ENCODE measurements around the gene CUL2.

The CUL2 gene

DNA sequence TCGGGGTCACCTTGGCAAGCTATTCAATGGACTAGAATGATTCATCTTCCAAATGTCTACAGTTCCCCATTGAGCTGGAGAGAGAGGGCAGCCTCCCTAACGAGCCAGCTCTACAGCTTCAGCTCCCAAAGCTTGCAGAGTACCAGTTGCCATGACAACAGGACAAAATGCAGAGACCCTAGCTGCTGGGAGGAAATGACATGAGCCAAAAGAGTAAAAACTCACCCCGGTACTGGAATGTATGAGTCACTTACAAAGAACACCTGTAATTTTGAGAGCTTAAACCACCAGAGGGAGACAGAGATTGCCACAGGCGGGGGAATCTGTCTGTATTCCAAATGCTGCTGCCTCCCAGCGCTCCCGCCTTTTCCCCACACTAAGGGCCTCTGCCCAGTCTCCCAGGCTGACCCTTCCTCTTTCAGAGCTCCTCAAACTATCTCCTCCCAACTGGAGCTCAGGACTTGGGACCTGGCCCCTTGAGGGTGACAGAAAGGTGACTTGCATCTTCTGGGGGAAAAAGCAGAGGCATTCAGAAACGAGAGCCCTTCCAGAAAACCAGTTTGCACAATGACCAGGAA lies 95.5 kb downstream of the CUL2 start (continued):
- TF ChIP-seq, protein P1, sequence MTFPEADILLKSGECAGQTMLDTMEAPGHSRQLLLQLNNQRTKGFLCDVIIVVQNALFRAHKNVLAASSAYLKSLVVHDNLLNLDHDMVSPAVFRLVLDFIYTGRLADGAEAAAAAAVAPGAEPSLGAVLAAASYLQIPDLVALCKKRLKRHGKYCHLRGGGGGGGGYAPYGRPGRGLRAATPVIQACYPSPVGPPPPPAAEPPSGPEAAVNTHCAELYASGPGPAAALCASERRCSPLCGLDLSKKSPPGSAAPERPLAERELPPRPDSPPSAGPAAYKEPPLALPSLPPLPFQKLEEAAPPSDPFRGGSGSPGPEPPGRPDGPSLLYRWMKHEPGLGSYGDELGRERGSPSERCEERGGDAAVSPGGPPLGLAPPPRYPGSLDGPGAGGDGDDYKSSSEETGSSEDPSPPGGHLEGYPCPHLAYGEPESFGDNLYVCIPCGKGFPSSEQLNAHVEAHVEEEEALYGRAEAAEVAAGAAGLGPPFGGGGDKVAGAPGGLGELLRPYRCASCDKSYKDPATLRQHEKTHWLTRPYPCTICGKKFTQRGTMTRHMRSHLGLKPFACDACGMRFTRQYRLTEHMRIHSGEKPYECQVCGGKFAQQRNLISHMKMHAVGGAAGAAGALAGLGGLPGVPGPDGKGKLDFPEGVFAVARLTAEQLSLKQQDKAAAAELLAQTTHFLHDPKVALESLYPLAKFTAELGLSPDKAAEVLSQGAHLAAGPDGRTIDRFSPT (tag by site-specific recombination; IDR thresholded peaks at IDR 0.05): no peak
- TF ChIP-seq ZNF670 (tag by site-specific recombination; IDR thresholded peaks at IDR 0.05; ENCODE audit: low read depth): no peak
- TF ChIP-seq SALL2 (tag by site-specific recombination; IDR thresholded peaks at IDR 0.05; ENCODE audit: borderline replicate concordance): no peak
- no peak for TF ChIP-seq ZSCAN23 (tag by site-specific recombination; IDR thresholded peaks at IDR 0.05)
- TF ChIP-seq, protein P2, sequence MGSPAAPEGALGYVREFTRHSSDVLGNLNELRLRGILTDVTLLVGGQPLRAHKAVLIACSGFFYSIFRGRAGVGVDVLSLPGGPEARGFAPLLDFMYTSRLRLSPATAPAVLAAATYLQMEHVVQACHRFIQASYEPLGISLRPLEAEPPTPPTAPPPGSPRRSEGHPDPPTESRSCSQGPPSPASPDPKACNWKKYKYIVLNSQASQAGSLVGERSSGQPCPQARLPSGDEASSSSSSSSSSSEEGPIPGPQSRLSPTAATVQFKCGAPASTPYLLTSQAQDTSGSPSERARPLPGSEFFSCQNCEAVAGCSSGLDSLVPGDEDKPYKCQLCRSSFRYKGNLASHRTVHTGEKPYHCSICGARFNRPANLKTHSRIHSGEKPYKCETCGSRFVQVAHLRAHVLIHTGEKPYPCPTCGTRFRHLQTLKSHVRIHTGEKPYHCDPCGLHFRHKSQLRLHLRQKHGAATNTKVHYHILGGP (tag by site-specific recombination; IDR thresholded peaks at IDR 0.05): no peak
- TF ChIP-seq ZNF701 (tag by site-specific recombination; IDR thresholded peaks at IDR 0.05): no peak
- TF ChIP-seq, protein P3, sequence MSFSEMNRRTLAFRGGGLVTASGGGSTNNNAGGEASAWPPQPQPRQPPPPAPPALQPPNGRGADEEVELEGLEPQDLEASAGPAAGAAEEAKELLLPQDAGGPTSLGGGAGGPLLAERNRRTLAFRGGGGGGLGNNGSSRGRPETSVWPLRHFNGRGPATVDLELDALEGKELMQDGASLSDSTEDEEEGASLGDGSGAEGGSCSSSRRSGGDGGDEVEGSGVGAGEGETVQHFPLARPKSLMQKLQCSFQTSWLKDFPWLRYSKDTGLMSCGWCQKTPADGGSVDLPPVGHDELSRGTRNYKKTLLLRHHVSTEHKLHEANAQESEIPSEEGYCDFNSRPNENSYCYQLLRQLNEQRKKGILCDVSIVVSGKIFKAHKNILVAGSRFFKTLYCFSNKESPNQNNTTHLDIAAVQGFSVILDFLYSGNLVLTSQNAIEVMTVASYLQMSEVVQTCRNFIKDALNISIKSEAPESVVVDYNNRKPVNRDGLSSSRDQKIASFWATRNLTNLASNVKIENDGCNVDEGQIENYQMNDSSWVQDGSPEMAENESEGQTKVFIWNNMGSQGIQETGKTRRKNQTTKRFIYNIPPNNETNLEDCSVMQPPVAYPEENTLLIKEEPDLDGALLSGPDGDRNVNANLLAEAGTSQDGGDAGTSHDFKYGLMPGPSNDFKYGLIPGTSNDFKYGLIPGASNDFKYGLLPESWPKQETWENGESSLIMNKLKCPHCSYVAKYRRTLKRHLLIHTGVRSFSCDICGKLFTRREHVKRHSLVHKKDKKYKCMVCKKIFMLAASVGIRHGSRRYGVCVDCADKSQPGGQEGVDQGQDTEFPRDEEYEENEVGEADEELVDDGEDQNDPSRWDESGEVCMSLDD (tag by site-specific recombination; IDR thresholded peaks at IDR 0.05): no peak
- no peak for TF ChIP-seq ZNF114 (tag by site-specific recombination; IDR thresholded peaks at IDR 0.05)
- TF ChIP-seq TCF7L2 (IDR thresholded peaks at IDR 0.05; ENCODE audit: borderline replicate concordance, low read depth, low read length): no peak
- TF ChIP-seq ZNF366 (tag by site-specific recombination; conservative IDR thresholded peaks at IDR 0.05): no peak
- TF ChIP-seq, protein P4, sequence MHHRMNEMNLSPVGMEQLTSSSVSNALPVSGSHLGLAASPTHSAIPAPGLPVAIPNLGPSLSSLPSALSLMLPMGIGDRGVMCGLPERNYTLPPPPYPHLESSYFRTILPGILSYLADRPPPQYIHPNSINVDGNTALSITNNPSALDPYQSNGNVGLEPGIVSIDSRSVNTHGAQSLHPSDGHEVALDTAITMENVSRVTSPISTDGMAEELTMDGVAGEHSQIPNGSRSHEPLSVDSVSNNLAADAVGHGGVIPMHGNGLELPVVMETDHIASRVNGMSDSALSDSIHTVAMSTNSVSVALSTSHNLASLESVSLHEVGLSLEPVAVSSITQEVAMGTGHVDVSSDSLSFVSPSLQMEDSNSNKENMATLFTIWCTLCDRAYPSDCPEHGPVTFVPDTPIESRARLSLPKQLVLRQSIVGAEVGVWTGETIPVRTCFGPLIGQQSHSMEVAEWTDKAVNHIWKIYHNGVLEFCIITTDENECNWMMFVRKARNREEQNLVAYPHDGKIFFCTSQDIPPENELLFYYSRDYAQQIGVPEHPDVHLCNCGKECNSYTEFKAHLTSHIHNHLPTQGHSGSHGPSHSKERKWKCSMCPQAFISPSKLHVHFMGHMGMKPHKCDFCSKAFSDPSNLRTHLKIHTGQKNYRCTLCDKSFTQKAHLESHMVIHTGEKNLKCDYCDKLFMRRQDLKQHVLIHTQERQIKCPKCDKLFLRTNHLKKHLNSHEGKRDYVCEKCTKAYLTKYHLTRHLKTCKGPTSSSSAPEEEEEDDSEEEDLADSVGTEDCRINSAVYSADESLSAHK (tag by site-specific recombination; IDR thresholded peaks at IDR 0.05): no peak
- TF ChIP-seq ZNF596 (tag by site-specific recombination; IDR thresholded peaks at IDR 0.05): no peak
- TF ChIP-seq, protein P5, sequence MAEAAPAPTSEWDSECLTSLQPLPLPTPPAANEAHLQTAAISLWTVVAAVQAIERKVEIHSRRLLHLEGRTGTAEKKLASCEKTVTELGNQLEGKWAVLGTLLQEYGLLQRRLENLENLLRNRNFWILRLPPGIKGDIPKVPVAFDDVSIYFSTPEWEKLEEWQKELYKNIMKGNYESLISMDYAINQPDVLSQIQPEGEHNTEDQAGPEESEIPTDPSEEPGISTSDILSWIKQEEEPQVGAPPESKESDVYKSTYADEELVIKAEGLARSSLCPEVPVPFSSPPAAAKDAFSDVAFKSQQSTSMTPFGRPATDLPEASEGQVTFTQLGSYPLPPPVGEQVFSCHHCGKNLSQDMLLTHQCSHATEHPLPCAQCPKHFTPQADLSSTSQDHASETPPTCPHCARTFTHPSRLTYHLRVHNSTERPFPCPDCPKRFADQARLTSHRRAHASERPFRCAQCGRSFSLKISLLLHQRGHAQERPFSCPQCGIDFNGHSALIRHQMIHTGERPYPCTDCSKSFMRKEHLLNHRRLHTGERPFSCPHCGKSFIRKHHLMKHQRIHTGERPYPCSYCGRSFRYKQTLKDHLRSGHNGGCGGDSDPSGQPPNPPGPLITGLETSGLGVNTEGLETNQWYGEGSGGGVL (tag by site-specific recombination; IDR thresholded peaks at IDR 0.05): no peak
- no peak for TF ChIP-seq PRDM1 (tag by site-specific recombination; IDR thresholded peaks at IDR 0.05)
- peak; percentile 94 for TF ChIP-seq ZNF654 (tag by site-specific recombination; IDR thresholded peaks at IDR 0.05; ENCODE audit: low read depth)
- no peak for TF ChIP-seq ZNF791 (tag by site-specific recombination; IDR thresholded peaks at IDR 0.05)
- no peak for TF ChIP-seq ZNF155 (tag by site-specific recombination; IDR thresholded peaks at IDR 0.05)
- no peak for TF ChIP-seq ZNF140 (tag by site-specific recombination; IDR thresholded peaks at IDR 0.05)
- TF ChIP-seq ZNF529 (tag by site-specific recombination; IDR thresholded peaks at IDR 0.05; ENCODE audit: insufficient replicate concordance): no peak
- no peak for TF ChIP-seq ZNF610 (tag by site-specific recombination; IDR thresholded peaks at IDR 0.05; ENCODE audit: borderline replicate concordance)
- peak; percentile 48; the same call in 1 of the 2 replicates for TF ChIP-seq ZBTB17 (tag by site-specific recombination; IDR thresholded peaks at IDR 0.05)
- TF ChIP-seq ZNF785 (tag by site-specific recombination; IDR thresholded peaks at IDR 0.05): no peak
- TF ChIP-seq ZNF623 (tag by site-specific recombination; IDR thresholded peaks at IDR 0.05): no peak
- TF ChIP-seq, protein P6, sequence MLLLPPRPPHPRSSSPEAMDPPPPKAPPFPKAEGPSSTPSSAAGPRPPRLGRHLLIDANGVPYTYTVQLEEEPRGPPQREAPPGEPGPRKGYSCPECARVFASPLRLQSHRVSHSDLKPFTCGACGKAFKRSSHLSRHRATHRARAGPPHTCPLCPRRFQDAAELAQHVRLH (tag by site-specific recombination; IDR thresholded peaks at IDR 0.05): no peak
- TF ChIP-seq, protein P7, sequence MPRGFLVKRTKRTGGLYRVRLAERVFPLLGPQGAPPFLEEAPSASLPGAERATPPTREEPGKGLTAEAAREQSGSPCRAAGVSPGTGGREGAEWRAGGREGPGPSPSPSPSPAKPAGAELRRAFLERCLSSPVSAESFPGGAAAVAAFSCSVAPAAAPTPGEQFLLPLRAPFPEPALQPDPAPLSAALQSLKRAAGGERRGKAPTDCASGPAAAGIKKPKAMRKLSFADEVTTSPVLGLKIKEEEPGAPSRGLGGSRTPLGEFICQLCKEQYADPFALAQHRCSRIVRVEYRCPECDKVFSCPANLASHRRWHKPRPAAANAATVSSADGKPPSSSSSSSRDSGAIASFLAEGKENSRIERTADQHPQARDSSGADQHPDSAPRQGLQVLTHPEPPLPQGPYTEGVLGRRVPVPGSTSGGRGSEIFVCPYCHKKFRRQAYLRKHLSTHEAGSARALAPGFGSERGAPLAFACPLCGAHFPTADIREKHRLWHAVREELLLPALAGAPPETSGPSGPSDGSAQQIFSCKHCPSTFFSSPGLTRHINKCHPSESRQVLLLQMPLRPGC (tag by site-specific recombination; IDR thresholded peaks at IDR 0.05): peak; percentile 57; the same call in 1 of the 2 replicates
- TF ChIP-seq, protein P8, sequence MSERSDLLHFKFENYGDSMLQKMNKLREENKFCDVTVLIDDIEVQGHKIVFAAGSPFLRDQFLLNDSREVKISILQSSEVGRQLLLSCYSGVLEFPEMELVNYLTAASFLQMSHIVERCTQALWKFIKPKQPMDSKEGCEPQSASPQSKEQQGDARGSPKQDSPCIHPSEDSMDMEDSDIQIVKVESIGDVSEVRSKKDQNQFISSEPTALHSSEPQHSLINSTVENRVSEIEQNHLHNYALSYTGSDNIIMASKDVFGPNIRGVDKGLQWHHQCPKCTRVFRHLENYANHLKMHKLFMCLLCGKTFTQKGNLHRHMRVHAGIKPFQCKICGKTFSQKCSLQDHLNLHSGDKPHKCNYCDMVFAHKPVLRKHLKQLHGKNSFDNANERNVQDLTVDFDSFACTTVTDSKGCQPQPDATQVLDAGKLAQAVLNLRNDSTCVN (tag by site-specific recombination; optimal IDR thresholded peaks at IDR 0.05): no peak

Measured in HEK293 (cell line).